ENCODE measurements around the gene CIB4. TPM values are rescaled to one million over a fixed set of nuclear protein-coding genes. Genes with fewer than 3 reads are reported as not detected.

Gene CIB4
- total RNA-seq, 1 donor from 2014 or later, result not detected

DNA sequence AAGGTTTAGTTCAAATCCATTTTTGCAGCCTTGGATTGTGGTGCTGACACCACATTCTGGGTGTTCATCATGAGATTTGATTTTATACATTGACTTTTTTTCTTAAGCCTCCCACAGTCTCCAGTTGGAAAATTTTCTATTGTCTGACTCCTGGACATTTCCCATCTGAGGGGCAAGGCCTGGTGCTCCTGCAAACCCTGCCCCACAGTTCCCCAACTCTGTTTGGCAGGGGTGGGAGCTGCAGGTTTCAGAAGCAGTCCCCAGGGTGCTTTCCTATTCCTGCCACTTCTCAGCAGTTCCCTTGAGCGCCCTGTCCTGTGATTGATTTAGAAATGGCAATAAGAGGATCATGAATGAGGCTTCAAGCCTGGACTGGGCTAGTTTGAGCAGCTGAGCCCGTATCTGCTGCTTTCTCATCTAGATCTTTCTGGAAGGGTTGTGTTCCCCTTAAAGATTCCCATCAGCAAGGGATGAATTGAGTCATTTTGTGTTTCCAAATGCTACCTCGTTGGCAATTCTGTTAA, 77.0 kb downstream of the CIB4 start:
- TF ChIP-seq, protein P1, sequence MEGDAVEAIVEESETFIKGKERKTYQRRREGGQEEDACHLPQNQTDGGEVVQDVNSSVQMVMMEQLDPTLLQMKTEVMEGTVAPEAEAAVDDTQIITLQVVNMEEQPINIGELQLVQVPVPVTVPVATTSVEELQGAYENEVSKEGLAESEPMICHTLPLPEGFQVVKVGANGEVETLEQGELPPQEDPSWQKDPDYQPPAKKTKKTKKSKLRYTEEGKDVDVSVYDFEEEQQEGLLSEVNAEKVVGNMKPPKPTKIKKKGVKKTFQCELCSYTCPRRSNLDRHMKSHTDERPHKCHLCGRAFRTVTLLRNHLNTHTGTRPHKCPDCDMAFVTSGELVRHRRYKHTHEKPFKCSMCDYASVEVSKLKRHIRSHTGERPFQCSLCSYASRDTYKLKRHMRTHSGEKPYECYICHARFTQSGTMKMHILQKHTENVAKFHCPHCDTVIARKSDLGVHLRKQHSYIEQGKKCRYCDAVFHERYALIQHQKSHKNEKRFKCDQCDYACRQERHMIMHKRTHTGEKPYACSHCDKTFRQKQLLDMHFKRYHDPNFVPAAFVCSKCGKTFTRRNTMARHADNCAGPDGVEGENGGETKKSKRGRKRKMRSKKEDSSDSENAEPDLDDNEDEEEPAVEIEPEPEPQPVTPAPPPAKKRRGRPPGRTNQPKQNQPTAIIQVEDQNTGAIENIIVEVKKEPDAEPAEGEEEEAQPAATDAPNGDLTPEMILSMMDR (conservative IDR thresholded peaks at IDR 0.05; ENCODE audit: low read depth, low read length), result no peak
- H3K4me3 ChIP-seq (ENCODE audit: low read depth, low read length), result no peak overlapping the region
- no peak for DNase-seq (ENCODE audit: low read depth)

DNA sequence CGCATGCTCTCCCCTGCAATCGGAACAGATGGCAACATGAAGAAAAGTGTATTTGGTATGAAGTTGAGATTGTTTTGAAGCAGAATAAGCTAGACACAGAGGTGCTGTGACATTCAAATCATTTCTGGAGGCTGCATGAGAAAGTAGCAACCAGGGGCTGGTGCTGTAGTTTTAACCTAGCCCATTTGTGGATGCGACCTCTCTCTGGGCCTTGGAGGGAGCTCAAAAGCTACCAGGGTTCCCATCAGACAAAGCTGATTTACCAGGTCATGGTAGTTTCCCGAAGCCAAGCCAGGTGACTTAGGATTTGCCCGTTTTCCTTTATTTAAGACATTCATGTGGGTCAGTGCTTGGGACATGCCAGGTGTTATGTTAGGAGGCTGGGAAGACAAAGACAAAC, 77.5 kb downstream of the CIB4 start:
- TF ChIP-seq, protein P1 (conservative IDR thresholded peaks at IDR 0.05; ENCODE audit: low read depth, low read length), result no peak
- H3K4me3 ChIP-seq (ENCODE audit: low read depth, low read length), result no peak overlapping the region
- DNase-seq (ENCODE audit: low read depth), result no peak

DNA sequence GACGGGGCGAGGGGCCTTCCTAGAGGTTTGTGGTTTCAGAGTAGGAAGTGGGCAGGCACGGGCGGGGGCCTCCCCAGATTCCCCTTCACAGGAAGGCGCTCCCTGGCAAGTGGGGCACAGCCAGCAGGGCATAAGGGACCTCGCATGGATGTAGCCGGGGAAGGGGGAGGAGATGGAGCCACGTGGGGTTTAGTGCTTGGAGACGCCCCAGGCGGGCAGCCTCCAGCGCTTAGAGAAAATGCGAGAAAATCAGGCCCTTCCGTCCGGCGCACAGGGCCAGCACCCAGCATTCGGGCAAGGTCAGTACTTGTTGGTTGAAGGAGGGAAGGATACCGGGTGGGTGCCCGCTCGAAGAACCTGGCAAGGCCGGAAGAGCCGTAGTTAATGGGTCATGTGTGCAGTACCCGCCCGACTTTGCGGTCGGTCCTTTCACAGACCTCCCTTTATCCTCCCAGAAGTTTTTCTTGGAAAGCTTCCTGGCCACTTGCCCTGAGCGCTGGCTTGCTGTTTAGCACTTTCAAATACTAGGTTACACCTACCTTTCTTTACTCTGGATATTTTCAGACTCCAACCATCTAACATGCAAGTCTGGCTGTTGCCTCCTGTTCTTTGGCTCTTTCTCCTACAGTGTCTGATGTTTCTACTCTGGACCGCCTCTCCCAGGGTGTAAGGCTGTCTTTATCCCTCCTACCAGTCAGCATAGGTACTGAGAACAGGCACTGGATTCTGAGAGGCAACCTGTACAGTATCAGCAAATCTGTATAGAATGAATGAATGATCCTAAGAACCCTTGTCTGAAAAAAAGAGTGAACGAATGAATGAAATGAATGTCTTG, 78.1 kb downstream of the CIB4 start:
- DNase-seq (ENCODE audit: low read depth), result peak; percentile 12
- peak overlapping the region; percentile 54 for H3K4me3 ChIP-seq (ENCODE audit: low read depth, low read length)
- TF ChIP-seq, protein P1 (conservative IDR thresholded peaks at IDR 0.05; ENCODE audit: low read depth, low read length), result no peak

- peak overlapping the region; percentile 54 for H3K4me3 ChIP-seq (ENCODE audit: low read depth, low read length)
- TF ChIP-seq, protein P1 (conservative IDR thresholded peaks at IDR 0.05; ENCODE audit: low read depth, low read length), result peak; percentile 34
Measured at GRCh38 chr2:26561918-26562810, 79.0 kb downstream of the CIB4 start.

DNA sequence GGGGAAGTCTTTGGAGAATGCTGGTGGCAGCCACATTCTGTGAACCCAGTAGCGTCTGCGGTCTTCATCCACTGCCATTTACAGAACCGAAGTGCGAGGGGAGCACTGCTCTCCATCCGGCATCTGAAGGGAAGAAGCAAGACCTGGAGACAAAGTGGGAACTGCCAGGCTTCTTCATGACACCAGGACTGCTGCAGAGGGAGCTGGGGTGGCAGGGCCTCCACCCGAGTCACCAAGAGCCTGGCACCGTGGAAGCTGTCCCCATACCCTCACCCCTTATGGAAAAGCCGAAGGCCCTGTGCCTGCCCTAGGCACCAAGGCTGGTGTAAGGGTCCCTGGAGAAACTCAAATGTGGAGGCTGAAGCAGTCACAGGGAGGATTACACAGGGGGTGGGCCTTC, 79.8 kb downstream of the CIB4 start:
- DNase-seq (ENCODE audit: low read depth), result no peak
- TF ChIP-seq, protein P1 (conservative IDR thresholded peaks at IDR 0.05; ENCODE audit: low read depth, low read length), result no peak
- no peak overlapping the region for H3K4me3 ChIP-seq (ENCODE audit: low read depth, low read length)

More at GRCh38 chr2:26561918-26562810, 79.0 kb downstream of the CIB4 start:
- no peak for DNase-seq (ENCODE audit: low read depth)

GRCh38 chr2:26560892-26561291, 80.3 kb downstream of the CIB4 start:
- DNase-seq (ENCODE audit: low read depth), result no peak
- TF ChIP-seq, protein P1 (conservative IDR thresholded peaks at IDR 0.05; ENCODE audit: low read depth, low read length), result no peak
- no peak overlapping the region for H3K4me3 ChIP-seq (ENCODE audit: low read depth, low read length)
